Natural killer cell (primary cell): ENCODE data around the gene HSPB8. TPM values are rescaled to one million over a fixed set of nuclear protein-coding genes. Genes with fewer than 3 reads are reported as not detected.

Experiments
- ATAC-seq, 3 donors: fragments of 150-1000 bp in 2 of 3; fragments of 200-7000 bp in 1 of 3; cut with Tn5 transposase; 1 replicate in 1 of 3; 2 replicates in 2 of 3; pipeline ENCODE4 v1.10.0; 2021; ENCODE audit warnings: mild to moderate bottlenecking in 2 of 3, moderate library complexity in 2 of 3
- DNase-seq, 2 donors: peaks; one replicate each; pipeline versions ENCODE4 v3.0.0 to v3.0.0-alpha.2; 2013 to 2021; ENCODE audit warnings: mixed read lengths in 1 of 2
- H3K27ac ChIP-seq: one replicate; pipeline ENCODE4 v1.5.1; 2013; ENCODE audit warnings: mild to moderate bottlenecking, low read length
- H3K27me3 ChIP-seq: one replicate; pipeline ENCODE4 v1.6.1; 2013; ENCODE audit warnings: low read length; ENCODE audit not compliant: control insufficient read depth, insufficient read depth
- H3K36me3 ChIP-seq: one replicate; pipeline ENCODE4 v1.6.1; 2013; ENCODE audit warnings: low read length; ENCODE audit not compliant: control insufficient read depth, insufficient read depth
- H3K4me1 ChIP-seq: one replicate; pipeline ENCODE4 v1.6.1; 2013; ENCODE audit warnings: low read length; ENCODE audit not compliant: control insufficient read depth, insufficient read depth
- H3K4me3 ChIP-seq: one replicate; pipeline ENCODE4 v1.5.1; 2013; ENCODE audit warnings: low read length
- H3K9me3 ChIP-seq: one replicate; pipeline ENCODE4 v1.6.1; 2013; ENCODE audit warnings: low read length; ENCODE audit not compliant: control insufficient read depth, insufficient read depth
- H3K27ac Mint-ChIP-seq, 2 donors: one replicate each; pipeline ENCODE4 v1.8.0; 2022; ENCODE audit warnings: mild to moderate bottlenecking in 2 of 2, mixed read lengths in 2 of 2, moderate library complexity in 1 of 2
- H3K27me3 Mint-ChIP-seq, 2 donors: one replicate each; pipeline ENCODE4 v1.8.0; 2022; ENCODE audit warnings: low read depth in 2 of 2, mixed read lengths in 2 of 2
- H3K36me3 Mint-ChIP-seq: one replicate; pipeline ENCODE4 v1.8.0; 2022; ENCODE audit warnings: mixed read lengths
- H3K4me1 Mint-ChIP-seq, 2 donors: one replicate each; pipeline ENCODE4 v1.8.0; 2022; ENCODE audit warnings: mixed read lengths in 2 of 2
- H3K4me3 Mint-ChIP-seq: one replicate; pipeline ENCODE4 v1.8.0; 2022; ENCODE audit warnings: mild to moderate bottlenecking, moderate library complexity, mixed read lengths
- H3K9me3 Mint-ChIP-seq, 2 donors: one replicate each; pipeline ENCODE4 v1.8.0; 2022; ENCODE audit warnings: mixed read lengths in 2 of 2
- CTCF ChIP-seq: fragments of 200-600 bp; IDR thresholded peaks from one replicate; pipeline ENCODE4 v1.8.0; 2022; ENCODE audit warnings: antibody characterized with exemption
- WGBS: methylation state at CpG from one replicate; pipeline ENCODE4 v1.1.7; 2013; ENCODE audit warnings: missing lambda C conversion rate; ENCODE audit not compliant: insufficient coverage; 5-methylcytosine and 5-hydroxymethylcytosine counted together
- intact Hi-C: fragments of 100-400 bp; cut with micrococcal nuclease; formaldehyde crosslinking; loops from one replicate; pipeline ENCODE4 v1.14.2; 2022
- total RNA-seq, 4 donors: library from RNA; stranded (reverse); fragments of 120-200 nt in 1 of 4; gene quantifications; one replicate each; pipeline versions ENCODE4 v1.2.3 to v1.2.4, GENCODE V29; 2013 to 2022

HSPB8 gene
- total RNA-seq, 3 donors from 2014 or later (not counting 1 experiment from before 2014, with no cell fraction given), result not detected

GRCh38 chr12:119225454-119225853, 46.7 kb downstream of the HSPB8 start:
- no peak overlapping the region for H3K27ac ChIP-seq
- ATAC-seq (no peak), DNase-seq (no peak)
- H3K4me1 ChIP-seq, result no peaks in the 10 kb centered on the region
- H3K27me3 Mint-ChIP-seq, result peaks cover 15 to 20% of the 10 kb centered on the region in 2 donors
- no peaks in the 10 kb centered on the region for H3K36me3 ChIP-seq
- no peak for TF ChIP-seq CTCF
- no peaks in the 10 kb centered on the region for H3K9me3 Mint-ChIP-seq
- no peak overlapping the region for H3K27ac Mint-ChIP-seq
- no peaks in the 10 kb centered on the region for H3K9me3 ChIP-seq
- no peaks in the 10 kb centered on the region for H3K36me3 Mint-ChIP-seq
- no peak overlapping the region for H3K4me3 Mint-ChIP-seq
- no peaks in the 10 kb centered on the region for H3K27me3 ChIP-seq
- intact Hi-C loops, result no loop called here
- H3K4me3 ChIP-seq, result no peak overlapping the region
- no peaks in the 10 kb centered on the region for H3K4me1 Mint-ChIP-seq
- 46% methylated on average over 4 of the region's 4 CpGs for WGBS

GRCh38 chr12:119227292-119227691, 48.6 kb downstream of the HSPB8 start:
- Histone ChIP-seq H3K4me3 (no peak overlapping the region), H3K36me3 (no peaks in the 10 kb centered on the region), H3K27ac (no peak overlapping the region), H3K4me1 (no peaks in the 10 kb centered on the region), H3K27me3 (no peaks in the 10 kb centered on the region), H3K9me3 (no peaks in the 10 kb centered on the region)
- Mint-ChIP-seq H3K4me1 (no peaks in the 10 kb centered on the region), H3K27me3 (peaks cover 17 to 19% of the 10 kb centered on the region in 2 donors), H3K36me3 (no peaks in the 10 kb centered on the region), H3K4me3 (no peak overlapping the region), H3K9me3 (no peaks in the 10 kb centered on the region), H3K27ac (no peak overlapping the region)
- ATAC-seq (no peak), DNase-seq (no peak)
- 64% methylated on average over 3 of the region's 3 CpGs for WGBS
- intact Hi-C loops, result no loop called here
- no peak for TF ChIP-seq CTCF

GRCh38 chr12:119229205-119229604, 50.5 kb downstream of the HSPB8 start:
- no peaks in the 10 kb centered on the region for H3K4me1 Mint-ChIP-seq
- WGBS, result 86% methylated on average over 2 of the region's 2 CpGs
- no peak overlapping the region for H3K27ac ChIP-seq
- DNase-seq (no peak), ATAC-seq (no peak)
- no peaks in the 10 kb centered on the region for H3K4me1 ChIP-seq
- no peaks in the 10 kb centered on the region for H3K36me3 ChIP-seq
- no peaks in the 10 kb centered on the region for H3K27me3 ChIP-seq
- H3K4me3 Mint-ChIP-seq, result no peak overlapping the region
- intact Hi-C loops, result no loop called here
- no peaks in the 10 kb centered on the region for H3K9me3 ChIP-seq
- peaks cover 25 to 30% of the 10 kb centered on the region in 2 donors for H3K27me3 Mint-ChIP-seq
- TF ChIP-seq CTCF, result no peak
- H3K36me3 Mint-ChIP-seq, result no peaks in the 10 kb centered on the region
- H3K4me3 ChIP-seq, result no peak overlapping the region
- no peak overlapping the region for H3K27ac Mint-ChIP-seq
- H3K9me3 Mint-ChIP-seq, result peaks cover 0 to 2% of the 10 kb centered on the region in 2 donors

GRCh38 chr12:119229837-119230236, 51.1 kb downstream of the HSPB8 start:
- Mint-ChIP-seq H3K9me3 (peaks cover 0 to 2% of the 10 kb centered on the region in 2 donors), H3K4me1 (no peaks in the 10 kb centered on the region), H3K36me3 (no peaks in the 10 kb centered on the region), H3K4me3 (no peak overlapping the region), H3K27ac (no peak overlapping the region), H3K27me3 (peaks cover 25 to 32% of the 10 kb centered on the region in 2 donors)
- H3K27me3 ChIP-seq, result no peaks in the 10 kb centered on the region
- 54% methylated on average over 9 of the region's 9 CpGs for WGBS
- intact Hi-C loops, result no loop called here
- H3K4me3 ChIP-seq, result no peak overlapping the region
- TF ChIP-seq CTCF, result no peak
- H3K27ac ChIP-seq, result no peak overlapping the region
- DNase-seq (no peak), ATAC-seq (no peak)
- H3K9me3 ChIP-seq, result no peaks in the 10 kb centered on the region
- no peaks in the 10 kb centered on the region for H3K36me3 ChIP-seq
- H3K4me1 ChIP-seq, result no peaks in the 10 kb centered on the region
